Measurements from ENCODE around the gene DISC1.
"Not testable (repeated sequence)": the region's sequence is repeated elsewhere in the genome, so short reads cannot be mapped to it uniquely, and the experiment has no call there.

DISC1 gene

DNA sequence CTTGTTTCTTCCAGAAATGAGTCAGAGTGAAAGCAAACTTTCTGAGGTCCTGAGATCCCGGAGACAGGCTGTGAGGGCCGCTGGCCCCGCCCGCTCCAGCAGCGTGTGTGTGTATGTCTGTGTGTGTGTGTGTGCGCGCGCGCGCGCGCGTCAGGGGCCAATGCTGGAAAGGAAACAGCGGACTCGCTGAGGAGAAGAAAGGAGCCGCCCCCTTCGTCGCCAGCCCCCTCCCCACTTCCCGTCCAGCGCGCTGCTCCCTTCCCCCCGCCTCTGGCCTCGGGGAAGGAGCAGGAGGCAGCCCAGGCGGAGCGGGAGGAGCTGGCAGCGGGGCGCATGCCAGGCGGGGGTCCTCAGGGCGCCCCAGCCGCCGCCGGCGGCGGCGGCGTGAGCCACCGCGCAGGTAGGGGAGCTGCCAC lies at the start of gene DISC1:
DISC1 (plus strand) TSS at position 256 of the 416 bp plus-strand sequence; CDS start at position 334, 78 bp downstream.
- peak; percentile 92 for DNase-seq (ENCODE audit: low spot score)

DNA sequence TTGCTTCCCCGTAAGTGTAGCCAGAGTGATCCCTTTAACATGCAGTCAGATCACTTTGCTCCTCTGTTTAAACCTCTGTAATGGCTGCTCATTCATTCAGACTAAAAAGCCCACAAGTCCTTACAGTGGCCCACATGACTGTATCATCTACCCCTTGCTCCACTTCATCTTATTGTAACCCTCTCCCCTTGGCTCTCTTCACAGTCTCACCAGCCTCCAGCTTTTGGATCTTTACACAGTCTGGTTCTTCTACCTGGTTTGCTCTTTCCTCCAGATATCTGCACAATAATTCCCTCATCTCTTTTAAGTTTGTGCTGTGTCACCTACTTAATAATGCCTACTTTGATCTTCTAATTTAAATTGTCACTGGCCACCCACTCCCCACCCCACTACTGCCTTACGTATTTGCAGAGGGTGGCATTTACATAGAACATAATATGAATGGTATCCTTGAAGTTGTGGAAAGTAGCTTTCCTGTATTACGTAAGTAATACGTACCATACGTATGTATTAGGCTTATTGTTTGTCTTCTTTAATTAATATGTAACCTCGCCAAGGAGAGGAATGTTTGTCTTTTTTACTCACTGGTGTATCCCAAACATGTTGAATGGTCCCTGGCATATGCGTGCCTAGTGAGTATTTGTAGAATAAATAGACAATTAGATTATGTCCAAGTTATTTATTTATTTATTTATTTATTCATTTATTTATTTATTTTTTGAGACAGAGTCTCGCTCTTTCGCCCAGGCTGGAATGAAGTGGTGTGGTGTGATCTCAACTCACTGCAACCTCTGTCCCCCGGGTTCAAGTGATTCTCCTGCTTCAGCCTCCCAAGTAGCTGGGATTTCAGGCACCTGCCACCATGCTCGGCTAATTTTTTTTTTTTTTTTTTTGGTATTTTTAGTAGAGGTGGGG lies 49.5 kb upstream of the DISC1 start:
- no peak for DNase-seq (ENCODE audit: low spot score)

DNA sequence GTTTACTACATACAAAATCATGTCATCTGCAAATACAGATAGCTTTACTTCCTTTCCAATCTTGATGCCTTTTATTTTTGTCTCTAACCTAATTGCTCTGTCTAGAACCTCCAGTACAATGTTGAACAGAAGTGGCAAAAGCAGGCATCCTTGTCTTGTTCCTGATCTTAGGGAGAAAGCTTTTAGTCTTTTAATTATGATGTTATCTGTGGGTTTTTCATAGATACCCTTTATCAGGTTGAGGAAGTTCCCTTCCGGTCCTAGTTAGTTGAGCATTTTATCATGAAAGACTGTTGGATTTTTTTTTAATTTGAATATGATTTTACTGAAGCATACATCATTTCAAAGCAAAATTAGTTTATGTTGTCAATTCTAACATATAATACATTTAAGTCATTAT lies 45.7 kb upstream of the DISC1 start:
- DNase-seq (ENCODE audit: low spot score): no peak

DNA sequence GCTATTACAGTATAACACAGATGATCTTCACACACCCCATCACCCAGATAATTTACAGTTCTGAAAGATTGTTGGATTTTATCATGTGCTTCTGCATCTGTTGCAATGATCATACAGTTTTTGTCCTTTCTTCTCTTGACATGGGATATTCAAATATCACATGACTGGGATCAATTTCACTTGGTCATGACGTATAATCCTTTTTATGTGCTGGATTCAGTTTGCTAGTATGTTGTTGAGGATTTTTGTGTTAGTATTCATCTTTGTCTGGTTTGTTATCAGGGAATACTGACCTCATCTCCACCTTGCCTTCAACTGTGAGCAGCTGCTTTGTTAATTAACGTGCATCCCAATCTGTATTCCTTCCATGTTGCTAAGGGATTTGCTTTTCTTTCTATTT lies 44.7 kb upstream of the DISC1 start:
- DNase-seq (ENCODE audit: low spot score): no peak

DNA sequence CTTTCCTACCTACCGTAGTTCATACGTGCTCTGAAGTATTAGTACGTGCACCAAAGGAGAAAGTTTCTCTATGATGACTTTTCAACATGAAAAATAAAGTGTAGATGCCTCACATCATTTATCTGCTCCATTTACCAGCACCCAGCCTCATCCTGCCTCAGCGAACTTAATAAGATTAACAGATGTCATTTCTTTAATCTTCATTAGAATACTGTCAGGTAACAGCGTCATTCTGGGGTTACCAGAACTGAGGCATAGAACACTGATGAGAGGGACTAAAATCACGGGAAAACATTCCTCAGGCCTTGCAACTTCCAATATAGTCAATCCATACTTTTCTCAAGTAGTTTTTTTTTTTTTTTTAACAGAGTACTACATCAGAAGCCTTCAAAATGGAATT lies 43.2 kb upstream of the DISC1 start:
- DNase-seq (ENCODE audit: low spot score): no peak

DNA sequence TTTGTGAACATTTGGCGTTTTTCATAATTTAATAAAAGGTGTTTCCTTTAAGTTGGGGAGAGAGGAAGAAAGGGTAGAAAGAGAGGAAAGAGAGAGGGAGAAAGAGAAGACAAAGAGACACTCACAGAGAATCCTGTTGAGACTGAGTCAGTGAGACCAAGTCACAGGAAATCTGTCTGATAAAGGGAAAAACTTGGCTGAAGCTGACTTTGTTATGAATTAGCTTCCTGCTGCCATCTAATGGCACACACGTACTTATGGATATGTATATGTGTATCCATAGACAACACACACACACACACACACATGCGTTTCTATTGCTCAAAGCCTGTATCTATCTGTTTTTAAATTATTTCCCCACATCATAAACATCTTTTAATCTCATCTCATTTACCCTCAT lies 42.5 kb upstream of the DISC1 start:
- peak; percentile 12 for DNase-seq (ENCODE audit: low spot score)

DNA sequence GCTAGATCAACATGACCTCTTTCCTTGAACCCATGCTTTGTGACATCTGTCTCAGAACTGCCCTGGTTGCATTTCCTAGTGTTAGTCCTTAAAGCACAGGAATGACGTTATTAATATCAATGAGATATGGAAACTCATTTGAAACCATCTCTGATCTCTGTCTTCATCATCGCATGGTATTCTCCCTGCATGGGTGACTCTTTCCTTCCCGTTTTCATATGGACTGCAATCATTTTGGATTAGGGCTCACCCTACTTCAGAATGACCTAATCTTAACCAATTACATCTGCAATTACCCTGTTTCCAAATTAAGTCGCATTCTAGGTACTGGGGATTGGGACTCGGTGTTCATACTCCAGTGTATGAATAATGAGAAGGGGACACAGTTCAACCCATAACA lies 41.7 kb upstream of the DISC1 start:
- no peak for DNase-seq (ENCODE audit: low spot score)

DNA sequence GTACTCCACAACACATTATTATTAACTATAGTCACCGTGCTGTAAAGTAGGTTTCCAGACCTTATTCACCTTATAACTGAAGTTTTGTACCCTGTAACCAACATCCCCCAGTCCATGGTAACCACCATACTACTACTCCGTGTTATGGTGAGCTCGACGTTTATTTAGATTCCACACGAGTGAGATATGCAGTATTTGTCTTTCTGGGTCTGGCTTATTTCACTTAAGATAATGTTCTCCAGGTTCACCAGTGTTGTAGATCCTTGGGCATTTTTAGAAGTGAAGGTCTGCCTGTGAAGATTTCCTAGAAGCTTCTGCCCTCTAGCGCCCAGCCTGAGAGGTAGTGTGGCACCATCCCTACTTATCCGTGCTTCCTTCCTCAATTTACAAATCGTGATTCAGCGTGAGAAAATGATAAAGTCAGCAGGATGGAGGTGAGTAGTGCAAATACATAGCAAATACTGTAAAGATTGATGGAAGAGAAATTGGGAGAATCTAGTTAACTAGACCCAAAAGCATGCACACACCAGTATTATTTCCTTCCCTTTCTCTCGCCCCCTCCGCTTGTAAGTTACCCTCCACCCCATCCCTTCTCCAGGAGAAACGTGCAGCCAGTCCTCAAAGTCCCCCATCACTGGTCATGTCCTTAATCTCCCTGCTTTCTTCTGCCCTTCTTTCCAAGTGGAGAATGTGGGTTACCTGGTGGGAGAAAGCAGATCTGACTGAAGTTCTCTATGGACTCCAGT lies 36.0 kb upstream of the DISC1 start:
- peak; percentile 59 for DNase-seq (ENCODE audit: low spot score)

DNA sequence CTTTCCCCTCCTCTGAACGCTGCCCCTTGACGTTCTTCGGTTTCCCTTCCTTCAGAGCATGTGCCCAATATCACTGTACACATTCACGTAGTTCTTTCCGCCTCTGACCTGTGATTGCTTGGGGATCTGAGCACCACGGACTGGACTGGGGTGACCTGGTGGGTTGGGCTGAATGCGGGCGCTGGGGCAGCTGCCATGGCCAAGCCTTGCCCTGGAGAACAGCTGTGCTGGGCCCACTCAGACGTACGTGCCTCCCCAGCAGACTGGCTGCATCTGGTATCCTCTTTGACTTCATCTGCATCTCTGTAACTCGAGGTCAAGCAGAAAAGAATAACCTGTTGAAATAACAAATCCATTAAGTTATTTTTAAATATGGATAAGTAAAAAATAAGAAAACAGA lies 35.1 kb upstream of the DISC1 start:
- DNase-seq (ENCODE audit: low spot score): no peak

DNA sequence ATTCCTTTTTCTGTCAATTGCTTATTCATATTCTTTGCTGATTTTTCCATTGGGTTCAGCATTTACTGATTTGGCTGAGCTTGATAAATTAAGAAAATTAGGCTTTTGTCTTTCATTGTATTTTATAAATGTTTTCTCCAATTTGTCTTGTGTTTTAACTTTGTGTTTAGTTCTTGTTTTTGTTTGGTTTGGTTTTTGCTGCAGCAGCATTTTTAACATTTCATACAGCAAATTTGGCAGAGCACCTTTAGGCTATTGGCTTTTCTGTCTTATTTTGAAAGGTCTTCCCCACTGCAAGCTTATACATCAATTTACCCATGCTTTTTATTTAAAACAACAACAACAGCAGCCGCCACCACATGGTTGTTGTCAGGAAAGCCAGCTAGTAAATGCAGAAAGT lies 33.8 kb upstream of the DISC1 start:
- DNase-seq (ENCODE audit: low spot score): no peak

DNA sequence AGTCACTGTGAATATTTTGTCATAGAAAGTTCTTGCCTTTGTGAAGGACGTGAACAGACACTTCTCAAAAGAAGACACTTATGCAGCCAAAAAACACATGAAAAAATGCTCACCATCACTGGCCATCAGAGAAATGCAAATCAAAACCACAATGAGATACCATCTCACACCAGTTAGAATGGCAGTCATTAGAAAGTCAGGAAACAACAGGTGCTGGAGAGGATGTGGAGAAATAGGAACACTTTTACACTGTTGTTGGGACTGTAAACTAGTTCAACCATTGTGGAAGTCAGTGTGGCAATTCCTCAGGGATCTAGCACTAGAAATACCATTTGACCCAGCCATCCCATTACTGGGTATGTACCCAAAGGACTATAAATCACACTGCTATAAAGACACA lies 33.3 kb upstream of the DISC1 start:
- not testable (repeated sequence) for DNase-seq (ENCODE audit: low spot score)

DNA sequence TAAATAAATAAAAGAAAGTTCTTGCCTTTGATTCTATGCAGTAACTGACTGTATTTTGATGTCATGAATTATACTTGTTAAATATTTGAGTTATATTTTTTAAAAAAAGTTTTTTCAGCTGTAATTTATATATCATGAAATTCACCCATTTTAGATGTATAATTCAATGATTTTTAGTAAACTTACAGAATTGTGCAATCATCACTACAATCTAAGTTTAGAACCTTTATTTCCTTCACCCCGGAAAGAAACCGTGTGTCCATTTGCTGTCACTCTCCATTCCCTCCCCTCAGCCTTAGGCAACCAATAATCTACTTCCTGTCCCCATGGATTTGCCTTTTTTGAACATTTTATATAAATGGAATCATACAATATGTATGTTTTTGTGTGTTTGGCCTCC lies 32.5 kb upstream of the DISC1 start:
- DNase-seq (ENCODE audit: low spot score): no peak

DNA sequence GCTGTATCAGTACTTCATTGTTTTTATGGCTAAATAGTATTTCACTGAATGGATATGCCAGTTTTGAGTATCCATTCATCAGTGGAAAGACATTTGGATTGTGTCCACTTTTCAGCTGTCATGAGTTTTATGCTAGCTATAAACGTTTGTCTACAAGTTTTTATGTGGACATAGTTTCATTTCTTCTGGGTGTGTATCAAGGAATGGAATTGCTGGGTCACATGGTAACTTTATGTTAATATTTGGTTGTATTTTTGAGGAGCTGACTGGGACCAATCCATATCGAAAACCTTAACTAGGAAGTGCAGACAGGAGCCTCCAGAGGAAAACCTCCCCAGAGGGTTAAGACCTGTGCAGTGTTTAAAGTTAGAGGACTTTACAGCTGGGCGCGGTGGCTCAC lies 31.8 kb upstream of the DISC1 start:
- no peak for DNase-seq (ENCODE audit: low spot score)

DNA sequence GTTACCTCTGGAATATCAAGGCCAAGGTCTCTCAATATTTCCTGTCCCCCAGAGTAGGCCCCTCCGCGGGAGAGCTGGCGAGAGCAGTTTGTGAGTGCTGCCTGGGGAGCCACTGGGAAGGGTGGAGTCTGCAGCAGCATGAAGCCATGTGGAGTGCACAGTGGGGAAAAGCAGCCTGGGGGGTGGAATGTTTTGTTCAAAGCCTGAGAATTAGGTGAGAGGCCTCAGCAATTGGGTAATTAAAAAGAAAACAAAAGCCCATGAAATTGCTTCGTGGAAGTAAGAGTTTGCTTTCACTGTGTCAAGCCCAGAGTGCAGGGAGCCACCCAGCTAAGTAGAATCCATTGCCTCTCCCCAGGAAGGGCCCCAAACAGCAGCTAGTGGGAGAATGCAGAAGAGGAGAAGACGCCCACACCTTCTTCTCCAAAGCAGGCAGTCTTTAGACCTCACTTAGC lies 30.2 kb upstream of the DISC1 start:
- no peak for DNase-seq (ENCODE audit: low spot score)

DNA sequence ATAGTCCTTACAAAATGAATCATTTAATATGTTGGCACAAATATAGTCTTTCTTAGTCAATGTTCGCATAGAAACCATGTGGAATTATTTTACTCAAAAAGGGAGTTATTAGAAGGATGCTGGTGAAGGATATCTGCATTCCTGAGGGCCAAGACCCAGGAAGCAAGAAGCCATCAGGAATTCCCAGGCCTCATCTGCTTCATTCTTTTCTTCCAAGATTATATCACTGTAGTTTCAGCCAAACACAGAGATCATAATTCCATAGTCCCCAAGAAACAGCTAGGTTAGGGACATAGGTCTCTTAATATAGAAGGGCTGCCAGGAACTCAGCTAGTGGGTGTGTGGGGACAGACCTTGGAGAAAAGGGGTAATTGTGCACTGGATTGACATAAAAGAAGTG lies 28.6 kb upstream of the DISC1 start:
- no peak for DNase-seq (ENCODE audit: low spot score)

DNA sequence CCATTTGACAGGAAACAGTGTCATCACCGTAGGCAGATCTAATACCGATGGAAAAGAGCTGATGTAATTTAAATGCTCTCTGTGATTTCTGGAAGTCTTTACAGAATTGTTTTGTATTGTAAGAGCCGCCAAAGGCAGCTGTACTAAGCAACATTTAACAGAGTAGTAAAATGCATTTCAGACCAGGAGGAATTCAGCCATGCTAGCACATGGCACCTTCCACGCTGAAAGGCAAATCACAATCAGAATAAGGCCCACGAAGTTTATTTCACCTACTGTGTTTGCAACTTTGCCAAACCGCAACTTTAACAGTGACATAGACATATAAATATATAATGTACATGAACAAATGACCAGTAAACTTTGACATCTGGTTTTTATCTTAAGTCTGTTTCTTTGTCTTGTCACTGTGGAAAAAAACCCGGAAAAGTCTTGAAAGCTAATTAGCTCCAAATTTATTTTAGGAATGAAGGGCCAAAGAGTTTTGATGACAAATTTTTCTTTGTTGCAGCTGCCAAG lies 26.1 kb upstream of the DISC1 start:
- DNase-seq (ENCODE audit: low spot score): no peak

DNA sequence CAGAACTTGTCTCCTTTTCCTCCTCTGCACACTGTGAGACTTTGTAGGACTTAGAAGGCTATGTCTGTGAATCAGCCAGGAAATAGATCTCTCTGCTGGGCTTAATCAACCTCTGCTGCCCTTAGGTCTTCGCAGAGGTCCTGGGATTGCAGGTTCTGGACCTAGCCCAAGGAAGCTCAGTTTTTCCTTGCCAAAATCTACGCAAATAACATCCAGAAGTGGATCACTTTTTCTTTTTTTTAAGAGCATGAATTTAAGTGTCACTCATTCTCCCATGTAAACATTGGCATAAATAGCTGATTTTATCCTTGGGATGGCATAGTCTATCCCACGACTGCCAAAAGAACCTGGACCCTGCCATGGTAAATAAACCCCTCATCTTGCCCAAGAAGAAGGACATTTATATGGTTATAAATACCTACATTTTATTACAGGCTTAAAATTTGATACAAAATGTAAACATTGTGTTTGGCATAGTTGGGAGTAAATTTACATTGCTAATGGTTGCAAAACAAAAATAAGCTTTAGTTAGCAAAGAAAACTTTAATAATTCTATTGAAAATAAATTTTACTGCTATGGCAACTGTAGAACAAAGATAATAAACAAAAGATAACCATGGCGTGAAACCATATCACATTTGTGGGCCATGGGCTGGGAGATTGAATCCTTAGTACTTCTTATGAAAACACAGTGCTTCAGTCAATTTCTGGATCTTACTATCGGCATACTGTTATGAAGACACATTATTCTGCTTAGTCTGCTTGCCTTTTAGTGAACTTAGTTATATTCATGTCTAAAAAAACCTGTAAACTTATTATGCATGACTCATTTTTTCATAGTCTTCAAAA lies 24.5 kb upstream of the DISC1 start:
- DNase-seq (ENCODE audit: low spot score): no peak

DNA sequence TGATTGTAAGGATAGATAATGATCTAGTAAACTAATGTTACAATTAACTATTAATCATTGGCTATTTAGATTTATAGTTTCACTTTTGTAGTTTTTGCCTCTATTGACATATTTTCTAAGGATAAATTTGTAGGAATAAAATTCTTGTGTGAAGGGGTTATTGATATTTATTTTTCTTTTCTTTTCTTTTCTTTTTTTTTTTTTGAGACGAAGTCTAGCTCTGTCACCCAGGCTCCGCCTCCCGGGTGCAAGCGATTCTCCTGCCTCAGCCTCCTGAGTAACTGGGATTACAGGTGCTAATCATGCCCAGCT lies 24.0 kb upstream of the DISC1 start:
- no peak for DNase-seq (ENCODE audit: low spot score)

DNA sequence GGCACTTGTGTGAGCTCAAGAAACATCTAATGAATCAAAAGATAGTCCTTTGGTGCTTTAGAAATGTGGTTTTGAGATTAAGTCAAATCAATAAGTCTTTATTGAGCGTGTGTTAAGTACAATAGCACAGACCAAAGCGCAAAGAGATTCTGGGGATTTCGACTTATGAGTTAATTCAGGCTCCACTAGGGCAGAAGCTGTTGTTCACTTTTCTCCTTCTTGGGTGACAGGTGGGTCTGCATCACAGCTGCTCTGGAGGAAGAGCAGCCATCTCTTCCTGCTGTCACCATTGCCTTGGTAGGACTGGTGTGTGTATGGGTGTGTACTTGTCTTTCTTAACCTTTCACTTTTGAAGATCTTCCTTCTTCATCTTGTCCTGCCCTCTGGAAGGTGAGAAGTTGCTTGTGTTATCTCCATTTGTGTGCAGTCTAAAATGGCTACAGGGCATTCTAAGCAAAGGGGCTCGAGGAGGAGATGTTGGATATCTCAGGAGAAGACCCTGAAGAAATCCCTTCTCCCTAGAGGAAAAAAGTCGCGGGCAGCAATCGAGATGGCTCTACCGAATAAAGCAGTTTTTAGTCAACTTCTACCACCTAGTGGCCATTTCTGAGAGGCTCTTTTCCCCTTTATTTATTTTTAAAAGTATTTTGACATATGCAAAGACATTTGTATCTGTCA lies 22.9 kb upstream of the DISC1 start:
- peak; percentile 47 for DNase-seq (ENCODE audit: low spot score)

DNA sequence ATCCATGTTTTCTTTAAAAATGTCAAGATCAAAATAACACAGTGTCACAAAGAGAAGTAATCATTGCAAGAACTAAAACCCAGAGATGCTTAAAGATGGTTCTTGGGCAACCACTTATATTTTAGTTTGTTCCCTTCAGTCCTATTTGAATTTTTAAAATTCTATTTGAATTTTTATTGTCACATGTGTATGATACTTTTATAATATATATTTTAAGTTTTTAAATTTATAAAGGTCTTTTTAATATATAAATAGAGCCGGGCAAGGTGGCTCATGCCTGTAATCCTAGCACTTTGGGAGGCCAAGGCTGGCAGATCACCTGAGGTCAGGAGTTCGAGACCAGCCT lies 22.3 kb upstream of the DISC1 start:
- DNase-seq (ENCODE audit: low spot score): no peak

DNA sequence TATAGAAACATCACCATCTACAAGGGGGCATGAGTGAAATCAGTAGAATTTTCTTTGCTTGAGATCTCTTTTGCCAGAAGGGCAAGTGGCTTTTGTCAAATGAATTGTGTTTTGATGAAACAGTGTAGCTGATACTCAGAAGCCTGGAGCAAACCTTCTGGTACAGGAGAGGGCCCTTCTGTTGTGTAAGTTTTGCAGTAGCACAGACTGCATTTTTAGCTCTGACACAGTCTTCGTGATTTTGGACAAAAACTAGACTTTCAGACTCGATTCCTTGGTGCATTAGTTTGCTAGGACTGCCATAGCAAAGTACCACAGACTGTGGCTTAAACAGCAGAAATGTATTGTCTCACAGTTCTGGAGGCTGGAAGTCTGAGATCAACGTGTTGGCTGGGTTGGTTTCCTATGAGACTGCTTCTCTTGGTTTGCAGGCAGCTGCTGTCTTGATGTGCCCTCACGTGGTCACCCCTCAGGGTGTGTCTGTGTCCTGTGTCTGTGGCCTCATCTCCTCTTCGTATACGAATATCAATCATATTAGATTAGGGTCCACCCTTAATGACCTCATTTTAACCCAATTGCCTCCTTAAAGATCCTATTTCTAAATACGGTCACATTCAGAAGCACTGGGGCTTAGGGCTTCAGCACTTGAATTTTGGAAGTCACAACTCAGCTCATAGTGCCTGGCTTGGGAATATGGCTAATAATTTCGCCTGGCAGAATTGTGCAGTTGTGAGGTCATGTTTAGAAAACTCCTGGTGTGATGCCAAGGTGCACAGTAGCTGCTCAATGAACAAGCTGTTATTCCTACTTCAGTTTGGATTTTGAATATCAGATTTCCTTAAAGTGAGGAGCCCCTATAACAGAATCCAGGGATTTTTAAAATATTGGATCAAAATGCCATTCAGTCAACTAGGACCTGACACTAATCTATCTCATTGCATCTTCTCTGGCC lies 21.2 kb upstream of the DISC1 start:
- no peak for DNase-seq (ENCODE audit: low spot score)

All from AG08396 (cell line).